ENCODE data around the gene RYR2.

DNA sequence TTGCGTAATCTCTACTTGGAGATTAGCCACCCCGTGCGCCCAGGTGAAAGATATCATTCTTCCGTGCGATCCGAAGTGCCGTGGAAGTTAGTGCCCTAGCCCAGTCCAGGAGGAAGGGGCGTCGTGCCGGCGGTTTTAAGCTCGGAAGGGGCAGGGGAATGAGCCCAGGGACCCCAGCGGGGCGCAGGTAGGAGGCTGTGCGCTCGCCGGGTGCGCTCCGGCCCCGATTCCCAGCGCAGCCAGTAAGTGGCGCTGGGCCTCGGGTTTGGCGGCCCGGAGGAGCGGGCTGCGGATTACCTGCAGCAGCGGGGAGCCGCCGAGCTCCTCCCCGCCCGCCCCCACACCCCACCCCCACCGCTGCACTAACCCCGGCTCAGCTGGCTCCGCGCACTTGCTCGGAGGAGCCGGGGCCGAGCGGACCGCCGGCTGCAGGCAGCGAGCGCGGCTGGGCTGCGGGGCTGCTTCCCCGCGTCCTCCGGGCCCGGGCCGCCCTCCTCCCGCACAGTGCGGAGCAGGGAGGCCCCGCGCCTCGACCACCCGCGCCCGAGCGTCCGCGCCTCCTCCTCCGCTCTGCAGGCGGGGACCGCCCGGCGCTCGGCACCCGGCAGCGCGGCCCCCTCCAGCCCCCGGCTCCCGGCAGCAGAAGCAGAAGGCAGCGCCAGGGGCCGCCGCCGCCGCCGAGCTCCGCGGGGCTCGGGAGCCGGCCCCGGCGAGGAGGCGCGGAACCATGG, at the start of gene RYR2:
- TF ChIP-seq EZH2phosphoT487 (IDR thresholded peaks at IDR 0.05; ENCODE audit: borderline replicate concordance, low read depth, low read length): no peak
- TF ChIP-seq, protein P1, sequence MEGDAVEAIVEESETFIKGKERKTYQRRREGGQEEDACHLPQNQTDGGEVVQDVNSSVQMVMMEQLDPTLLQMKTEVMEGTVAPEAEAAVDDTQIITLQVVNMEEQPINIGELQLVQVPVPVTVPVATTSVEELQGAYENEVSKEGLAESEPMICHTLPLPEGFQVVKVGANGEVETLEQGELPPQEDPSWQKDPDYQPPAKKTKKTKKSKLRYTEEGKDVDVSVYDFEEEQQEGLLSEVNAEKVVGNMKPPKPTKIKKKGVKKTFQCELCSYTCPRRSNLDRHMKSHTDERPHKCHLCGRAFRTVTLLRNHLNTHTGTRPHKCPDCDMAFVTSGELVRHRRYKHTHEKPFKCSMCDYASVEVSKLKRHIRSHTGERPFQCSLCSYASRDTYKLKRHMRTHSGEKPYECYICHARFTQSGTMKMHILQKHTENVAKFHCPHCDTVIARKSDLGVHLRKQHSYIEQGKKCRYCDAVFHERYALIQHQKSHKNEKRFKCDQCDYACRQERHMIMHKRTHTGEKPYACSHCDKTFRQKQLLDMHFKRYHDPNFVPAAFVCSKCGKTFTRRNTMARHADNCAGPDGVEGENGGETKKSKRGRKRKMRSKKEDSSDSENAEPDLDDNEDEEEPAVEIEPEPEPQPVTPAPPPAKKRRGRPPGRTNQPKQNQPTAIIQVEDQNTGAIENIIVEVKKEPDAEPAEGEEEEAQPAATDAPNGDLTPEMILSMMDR (conservative IDR thresholded peaks at IDR 0.05; ENCODE audit: low read length): no peak
